ENCODE results near the gene OSBPL2. TPM values are rescaled to one million over a fixed set of nuclear protein-coding genes. Genes with fewer than 3 reads are reported as not detected.

The OSBPL2 gene
- total and polyA plus RNA-seq, 7 donors = 9.6 to 30.9 (median 22.8) TPM

- no peak overlapping the region for H3K27ac ChIP-seq
- TF ChIP-seq, protein P1, sequence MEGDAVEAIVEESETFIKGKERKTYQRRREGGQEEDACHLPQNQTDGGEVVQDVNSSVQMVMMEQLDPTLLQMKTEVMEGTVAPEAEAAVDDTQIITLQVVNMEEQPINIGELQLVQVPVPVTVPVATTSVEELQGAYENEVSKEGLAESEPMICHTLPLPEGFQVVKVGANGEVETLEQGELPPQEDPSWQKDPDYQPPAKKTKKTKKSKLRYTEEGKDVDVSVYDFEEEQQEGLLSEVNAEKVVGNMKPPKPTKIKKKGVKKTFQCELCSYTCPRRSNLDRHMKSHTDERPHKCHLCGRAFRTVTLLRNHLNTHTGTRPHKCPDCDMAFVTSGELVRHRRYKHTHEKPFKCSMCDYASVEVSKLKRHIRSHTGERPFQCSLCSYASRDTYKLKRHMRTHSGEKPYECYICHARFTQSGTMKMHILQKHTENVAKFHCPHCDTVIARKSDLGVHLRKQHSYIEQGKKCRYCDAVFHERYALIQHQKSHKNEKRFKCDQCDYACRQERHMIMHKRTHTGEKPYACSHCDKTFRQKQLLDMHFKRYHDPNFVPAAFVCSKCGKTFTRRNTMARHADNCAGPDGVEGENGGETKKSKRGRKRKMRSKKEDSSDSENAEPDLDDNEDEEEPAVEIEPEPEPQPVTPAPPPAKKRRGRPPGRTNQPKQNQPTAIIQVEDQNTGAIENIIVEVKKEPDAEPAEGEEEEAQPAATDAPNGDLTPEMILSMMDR (IDR thresholded peaks at IDR 0.05) = no peak
- WGBS, 3 donors = 94 to 96% (median 95%) methylated on average over 2 of the region's 2 CpGs
- ATAC-seq = no peak
- intact Hi-C loops (cut with DNase I) = no loop called here
- H3K36me3 ChIP-seq (ENCODE audit: insufficient read depth in 1 of 2, low read depth in 1 of 2) = no peaks in the 10 kb centered on the region
- H3K27me3 ChIP-seq (ENCODE audit: insufficient read depth in 3 of 3, low read length in 2 of 3) = peaks cover 0 to under 1% (median 0%) of the 10 kb centered on the region in 3 donors
- H3K4me3 ChIP-seq = no peak overlapping the region
- H3K4me1 ChIP-seq = peaks cover 18% of the 10 kb centered on the region
- no peak for DNase-seq
- H3K9me3 ChIP-seq = no peaks in the 10 kb centered on the region
Observed at GRCh38 chr20:62230276-62230675, 8.0 kb upstream of the OSBPL2 start.

DNA sequence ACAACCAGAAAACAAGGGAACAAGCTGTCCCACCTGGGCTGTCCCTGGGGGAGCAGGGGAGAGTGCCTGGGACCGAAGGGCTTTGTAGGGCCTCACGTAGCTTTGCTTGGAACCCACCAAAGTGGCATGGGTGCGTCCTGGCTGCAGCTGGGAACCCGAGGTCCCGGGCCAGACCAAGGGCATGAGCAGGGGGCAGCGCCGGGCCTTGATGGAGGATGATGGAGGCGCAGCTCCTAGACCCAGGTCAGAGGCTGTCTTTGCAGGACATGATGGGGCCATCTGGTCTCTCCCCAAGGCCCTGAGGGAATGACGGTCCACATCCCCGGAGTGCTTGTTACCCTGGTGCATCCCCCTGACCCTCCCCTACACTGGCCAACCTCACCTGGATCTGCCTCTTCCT is 7.6 kb upstream of the OSBPL2 start:
- DNase-seq (no peak), ATAC-seq (no peak)
- Histone ChIP-seq H3K27me3 (ENCODE audit: insufficient read depth in 3 of 3, low read length in 2 of 3) (no peaks in the 10 kb centered on the region), H3K36me3 (ENCODE audit: insufficient read depth in 1 of 2, low read depth in 1 of 2) (no peaks in the 10 kb centered on the region), H3K9me3 (no peaks in the 10 kb centered on the region), H3K27ac (no peak overlapping the region), H3K4me1 (peaks cover 22% of the 10 kb centered on the region), H3K4me3 (no peak overlapping the region)
- WGBS, 3 donors = 85 to 88% (median 86%) methylated on average over 10 of the region's 10 CpGs
- intact Hi-C loops (cut with DNase I) = no loop called here
- TF ChIP-seq, protein P1 (IDR thresholded peaks at IDR 0.05) = no peak

DNA sequence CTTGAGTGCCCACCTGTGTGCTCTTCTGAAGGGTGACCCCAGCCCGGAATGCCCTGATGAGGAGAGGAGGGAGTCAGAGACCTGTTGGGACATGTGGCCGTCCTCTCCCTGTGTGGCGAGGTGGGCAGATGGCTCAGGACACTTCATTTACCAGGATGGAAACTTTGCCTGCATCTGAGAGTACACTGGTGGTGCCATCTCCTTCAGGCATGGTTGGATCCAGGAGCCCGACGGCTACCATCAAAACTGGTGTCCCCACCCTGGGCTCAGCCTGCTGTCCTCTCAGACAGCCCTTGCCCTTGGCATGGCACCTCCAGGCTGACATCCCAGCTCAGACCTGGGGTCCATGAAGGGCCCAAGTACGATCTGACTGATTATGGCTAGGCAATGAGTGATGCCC is 7.0 kb upstream of the OSBPL2 start:
- H3K27ac ChIP-seq = no peak overlapping the region
- peaks cover 24% of the 10 kb centered on the region for H3K4me1 ChIP-seq
- no peak overlapping the region for H3K4me3 ChIP-seq
- intact Hi-C loops (cut with DNase I) = no loop called here
- TF ChIP-seq, protein P1 (IDR thresholded peaks at IDR 0.05) = no peak
- DNase-seq (no peak), ATAC-seq (no peak)
- H3K36me3 ChIP-seq (ENCODE audit: insufficient read depth in 1 of 2, low read depth in 1 of 2) = no peaks in the 10 kb centered on the region
- H3K9me3 ChIP-seq = no peaks in the 10 kb centered on the region
- no peaks in the 10 kb centered on the region for H3K27me3 ChIP-seq (ENCODE audit: insufficient read depth in 3 of 3, low read length in 2 of 3)
- 85 to 99% (median 97%) methylated on average over 6 of the region's 6 CpGs for WGBS, 3 donors

DNA sequence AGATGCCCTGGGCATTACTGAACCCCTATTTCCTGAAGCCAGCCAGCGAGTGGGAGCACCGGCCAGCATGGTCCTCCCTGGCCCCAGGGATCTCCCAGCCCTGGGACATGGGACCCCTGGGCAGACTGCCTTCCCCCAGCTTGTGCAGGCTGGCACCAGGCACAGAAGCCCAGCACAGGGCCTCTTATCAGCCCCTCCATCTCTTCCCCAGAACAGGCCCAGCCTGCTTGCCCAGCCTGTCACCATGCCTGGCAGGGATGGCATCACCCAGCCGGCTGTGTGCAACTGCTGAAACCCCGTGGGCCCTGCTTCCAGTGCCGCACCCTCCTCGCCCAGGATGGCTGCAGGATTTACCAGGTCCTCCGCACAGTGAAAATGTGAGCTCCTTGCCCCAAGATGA is 6.1 kb upstream of the OSBPL2 start:
- Histone ChIP-seq H3K4me3 (no peak overlapping the region), H3K36me3 (ENCODE audit: insufficient read depth in 1 of 2, low read depth in 1 of 2) (no peaks in the 10 kb centered on the region), H3K9me3 (no peaks in the 10 kb centered on the region), H3K27ac (no peak overlapping the region), H3K27me3 (ENCODE audit: insufficient read depth in 3 of 3, low read length in 2 of 3) (no peaks in the 10 kb centered on the region), H3K4me1 (peaks cover 24% of the 10 kb centered on the region)
- TF ChIP-seq, protein P1 (IDR thresholded peaks at IDR 0.05) = no peak
- DNase-seq (no peak), ATAC-seq (no peak)
- WGBS, 3 donors = 84 to 95% (median 90%) methylated on average over 7 of the region's 7 CpGs
- intact Hi-C loops (cut with DNase I) = no loop called here

Data from psoas muscle (tissue), 8 donors.